GM21619 (cell line): ENCODE data around the gene NPEPL1.
A peak's percentile ranks its signal among the peaks of the same experiment; 100 is the strongest.
"Not testable (repeated sequence)": the region's sequence is repeated elsewhere in the genome, so short reads cannot be mapped to it uniquely, and the experiment has no call there.

Experiments
- ATAC-seq: cut with Tn5 transposase; IDR thresholded peaks from one replicate; pipeline ENCODE4 v1.9.1; 2021; ENCODE audit not compliant: unreplicated experiment

NPEPL1 gene

DNA sequence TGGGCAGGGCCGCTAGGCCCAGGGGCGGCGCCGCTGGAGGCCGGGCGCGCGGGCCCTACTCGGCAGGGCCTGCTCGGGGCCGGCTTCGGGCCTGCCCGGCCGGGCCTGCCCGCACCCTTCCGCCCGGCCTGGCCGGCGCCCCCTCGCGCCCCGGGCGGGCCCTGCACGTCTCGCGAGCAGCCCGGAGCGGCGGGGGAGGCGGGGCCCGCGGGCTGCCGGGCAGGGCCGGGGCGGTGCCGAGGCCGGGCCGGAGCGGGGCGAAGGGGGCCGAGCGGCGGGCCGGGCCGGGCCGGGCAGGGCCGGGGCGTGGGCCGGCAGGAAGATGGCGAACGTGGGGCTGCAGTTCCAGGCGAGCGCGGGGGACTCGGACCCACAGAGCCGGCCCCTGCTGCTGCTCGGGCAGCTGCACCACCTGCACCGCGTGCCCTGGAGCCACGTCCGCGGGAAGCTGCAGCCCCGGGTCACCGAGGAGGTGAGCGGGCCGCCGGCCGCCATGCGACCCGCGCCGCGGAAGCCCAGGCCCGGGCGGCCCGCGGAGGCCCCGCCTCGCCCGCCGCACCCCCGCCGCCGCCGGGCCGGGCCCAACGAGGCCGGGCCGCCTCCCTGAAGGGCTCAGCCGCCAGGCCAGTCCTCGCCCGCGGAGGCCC lies at the start of gene NPEPL1:
Gene NPEPL1, plus strand, starts transcription at position 222 of the 647 bp plus-strand sequence. Its CDS starts 101 bp downstream, at position 323.
- ATAC-seq: peak; percentile 88

- ATAC-seq: not testable (repeated sequence)
These were observed 49.7 kb upstream of the NPEPL1 start for GRCh38 chr20:58642896-58643295.

DNA sequence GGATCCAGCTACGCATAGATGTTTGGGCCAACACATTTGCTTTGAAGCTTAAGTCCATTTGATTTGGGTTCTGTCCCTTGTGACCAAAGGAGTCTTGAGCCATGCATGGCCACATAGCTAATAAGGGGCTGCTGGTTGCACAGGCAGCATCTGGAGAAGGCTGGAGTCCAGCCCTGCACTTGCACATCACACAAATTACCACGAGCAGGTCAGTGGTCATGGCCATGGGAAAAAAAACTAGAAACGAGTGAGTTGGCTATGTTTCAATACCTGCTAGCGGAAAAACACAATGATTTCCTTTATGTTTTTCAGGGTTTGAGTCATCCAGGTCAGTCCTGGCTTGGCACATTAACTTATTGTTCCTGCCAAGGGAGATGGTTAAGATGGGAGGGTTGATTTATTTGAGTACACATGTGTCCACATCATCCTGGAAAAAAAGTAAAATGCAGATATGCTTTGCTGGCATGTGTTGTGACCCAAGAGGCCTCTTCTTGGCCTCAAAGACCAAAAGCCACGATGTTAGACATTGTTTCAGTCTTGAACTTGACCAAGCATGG lies 47.1 kb upstream of the NPEPL1 start:
- ATAC-seq: no peak

GRCh38 chr20:58646257-58646656 lies 46.3 kb upstream of the NPEPL1 start:
- ATAC-seq: no peak

DNA sequence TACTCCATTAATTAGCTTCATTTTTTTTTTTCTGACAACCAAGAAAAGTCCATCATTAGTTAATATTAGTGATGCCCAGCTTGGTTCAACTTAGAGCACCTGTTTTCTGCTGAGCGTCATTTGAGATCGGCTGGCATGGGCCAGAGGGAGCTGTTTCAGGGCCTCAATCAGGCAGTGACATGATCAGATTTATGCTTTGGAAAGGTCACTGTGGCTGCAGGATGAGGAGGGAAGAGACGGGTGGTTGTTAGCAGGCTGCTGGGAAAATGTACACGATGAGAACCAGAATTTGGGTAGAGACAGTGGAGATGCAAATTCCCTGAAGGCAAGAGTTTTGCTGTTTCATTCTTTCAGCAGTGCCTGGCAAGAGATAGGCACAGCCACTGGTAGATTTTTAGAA lies 45.9 kb upstream of the NPEPL1 start:
- no peak for ATAC-seq

DNA sequence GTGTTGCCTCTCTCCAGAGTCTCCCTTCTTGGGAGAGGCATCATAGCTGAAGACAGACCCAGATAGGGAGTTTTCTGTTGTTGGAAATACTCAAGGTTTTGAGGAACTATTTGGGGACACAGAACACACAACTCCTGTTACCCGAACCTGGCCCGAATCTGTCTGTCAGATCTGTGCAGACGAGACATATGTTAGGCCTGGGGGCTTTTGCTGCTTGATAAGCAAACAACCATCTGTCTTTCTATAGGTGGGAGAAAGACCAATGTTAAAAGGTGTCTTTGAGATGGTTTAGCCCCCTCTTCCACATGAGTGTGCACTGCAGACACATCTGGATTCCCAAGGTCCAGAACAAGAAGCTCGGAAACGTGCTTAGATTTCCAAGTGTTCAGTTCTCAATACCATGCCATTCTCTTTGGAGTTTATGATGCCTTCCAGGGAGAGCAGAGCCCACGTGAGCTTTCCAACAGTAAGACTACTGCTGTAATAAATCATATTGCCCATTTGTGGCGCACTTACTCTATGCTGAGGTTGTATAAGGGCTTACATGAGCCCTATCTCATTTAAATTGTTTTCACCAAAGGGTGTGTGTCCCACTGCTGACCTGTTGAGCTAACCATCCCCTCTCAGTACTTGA lies 45.3 kb upstream of the NPEPL1 start:
- ATAC-seq: no peak

GRCh38 chr20:58647796-58648501 lies 44.7 kb upstream of the NPEPL1 start:
- no peak for ATAC-seq

GRCh38 chr20:58648502-58648825 lies 44.1 kb upstream of the NPEPL1 start:
- not testable (repeated sequence) for ATAC-seq

GRCh38 chr20:58649288-58650180 lies 43.1 kb upstream of the NPEPL1 start:
- no peak for ATAC-seq

DNA sequence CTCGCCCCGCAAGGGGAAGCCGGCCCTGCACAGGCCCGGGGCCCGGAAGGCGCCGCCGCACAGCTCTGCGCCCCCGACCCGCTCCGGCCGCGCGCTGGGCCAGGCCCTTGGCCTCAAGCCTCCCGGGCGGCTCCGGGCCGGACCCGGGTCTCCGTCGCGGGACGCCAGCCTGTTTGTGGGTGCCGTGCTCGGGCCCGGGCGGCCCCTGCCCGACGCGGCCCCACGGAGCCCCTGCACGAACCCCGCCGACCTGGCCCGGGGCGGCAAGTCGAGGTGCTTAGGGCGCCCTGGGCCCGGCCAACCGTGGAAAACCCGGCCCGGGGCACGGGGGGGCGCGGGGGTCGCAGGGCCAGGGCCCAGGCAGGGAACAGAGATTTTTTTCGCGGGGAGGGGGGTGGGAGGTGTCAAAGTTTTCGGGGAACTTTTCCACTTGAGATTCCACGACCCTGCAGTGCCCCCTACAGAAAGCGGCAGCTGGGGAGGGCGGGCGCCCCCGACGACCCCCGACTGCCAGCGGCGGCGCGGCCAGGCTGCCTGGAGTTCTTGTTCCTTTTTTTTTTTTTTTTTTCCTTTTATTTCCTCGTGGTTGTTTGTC lies 42.3 kb upstream of the NPEPL1 start:
- ATAC-seq: no peak

DNA sequence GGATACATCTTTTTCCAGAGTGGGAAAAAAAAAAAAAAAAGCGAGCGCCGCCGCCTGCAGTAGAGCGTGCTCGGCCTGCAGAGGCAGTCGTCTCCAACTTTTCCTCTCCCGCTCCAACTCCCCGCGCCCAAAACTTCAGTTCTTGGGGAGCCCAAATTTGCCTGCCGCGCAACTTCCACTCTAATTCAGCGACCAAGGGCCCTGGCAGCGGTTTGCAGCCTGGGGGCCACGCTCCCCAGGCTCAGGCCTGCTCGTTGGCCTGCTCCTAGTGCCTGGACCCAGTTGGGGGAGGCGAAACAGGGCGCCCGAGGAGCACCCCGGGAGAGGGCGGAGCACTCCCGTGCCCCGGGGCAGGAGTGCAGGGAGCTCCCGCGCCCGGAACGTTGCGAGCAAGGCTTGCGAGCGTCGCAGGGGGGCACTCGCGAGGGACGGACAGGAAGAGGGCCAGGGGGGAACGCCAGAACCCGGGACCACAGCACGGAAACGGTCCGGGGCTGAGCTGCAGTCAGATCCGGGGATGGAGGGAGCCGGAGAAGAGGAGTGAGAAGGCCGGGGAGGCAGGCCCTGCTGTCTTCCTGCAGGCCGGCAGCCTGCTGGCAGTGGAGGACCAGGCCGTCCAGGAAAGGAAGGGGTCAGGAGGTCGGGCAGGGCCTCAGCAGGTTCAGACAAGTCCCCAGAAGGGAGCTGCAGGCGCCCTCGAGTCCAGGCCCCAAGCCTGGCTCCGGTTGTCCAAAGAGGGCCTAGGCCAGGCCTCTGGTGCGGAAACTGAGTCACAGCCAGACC lies 41.6 kb upstream of the NPEPL1 start, which contains the start of gene STX16:
Gene STX16, plus strand, starts transcription at position 508 of the 783 bp plus-strand sequence. CDS start 724 bp downstream, outside the sequence.
- ATAC-seq: peak; percentile 68

GRCh38 chr20:58651559-58651945 lies 41.0 kb upstream of the NPEPL1 start:
- ATAC-seq: no peak

DNA sequence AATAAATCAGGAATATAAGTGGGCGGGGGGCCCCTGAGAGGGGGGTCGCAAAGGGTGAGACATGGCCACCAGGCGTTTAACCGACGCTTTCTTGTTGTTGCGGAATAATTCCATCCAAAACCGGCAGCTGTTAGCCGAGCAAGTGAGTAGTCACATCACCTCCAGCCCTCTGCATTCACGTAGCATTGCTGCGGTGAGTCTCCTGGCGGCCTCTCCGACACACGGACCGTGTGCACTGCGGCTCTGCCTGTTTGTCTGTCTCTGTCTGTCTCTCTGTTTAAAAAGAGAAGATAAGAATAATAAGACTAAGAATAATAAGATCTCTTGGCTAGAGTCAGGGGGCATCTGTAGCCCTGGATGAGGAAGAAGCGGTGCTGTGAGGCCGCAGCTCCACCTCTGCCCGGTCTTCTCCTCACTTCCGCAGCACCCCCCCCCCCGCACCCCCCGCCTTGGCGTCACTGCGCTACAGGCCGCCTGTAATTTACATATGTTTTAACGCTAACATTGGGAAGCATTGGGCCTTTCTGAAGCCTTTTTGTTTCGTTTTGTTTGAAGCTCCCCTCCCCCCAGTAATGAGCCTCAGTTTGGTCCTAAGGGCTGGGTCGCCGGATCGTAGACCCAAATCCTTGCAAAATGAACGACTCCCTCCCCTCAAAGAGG lies 40.5 kb upstream of the NPEPL1 start:
- ATAC-seq: peak; percentile 46

DNA sequence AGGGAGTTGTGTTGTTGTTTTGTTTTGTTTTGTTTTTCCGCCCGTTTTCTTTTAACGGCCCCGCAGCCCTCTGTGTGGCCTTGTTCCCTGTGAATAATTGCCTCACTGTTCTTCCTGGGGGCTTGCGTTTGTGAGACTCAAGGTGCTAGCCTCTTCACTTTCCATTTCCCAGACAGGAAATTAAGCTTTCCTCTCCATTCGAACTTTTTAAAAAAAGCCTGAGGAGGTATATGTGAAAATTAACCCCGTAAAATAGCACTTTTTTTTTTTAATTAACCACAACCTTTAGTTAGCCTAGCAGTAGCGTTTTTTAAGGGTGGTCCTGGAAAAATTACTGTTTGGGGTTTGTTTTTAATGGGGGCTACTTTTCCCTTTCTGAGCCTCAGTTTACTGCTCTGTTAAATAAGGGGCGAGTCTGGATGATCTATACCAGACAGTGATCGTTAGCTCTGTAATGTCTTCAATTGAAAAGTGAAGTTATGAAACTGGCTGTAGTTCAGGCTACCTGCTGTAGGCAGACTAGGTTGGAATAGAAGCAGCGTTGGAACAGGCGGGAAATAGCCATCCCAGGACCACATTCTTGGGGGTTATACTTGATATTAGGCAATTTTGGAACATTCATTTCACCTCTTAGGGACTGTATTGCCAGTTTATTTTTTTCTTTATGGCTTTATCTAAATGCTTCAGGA lies 39.9 kb upstream of the NPEPL1 start:
- ATAC-seq: no peak

- ATAC-seq: no peak
These were observed 38.3 kb upstream of the NPEPL1 start for GRCh38 chr20:58654337-58654736.

GRCh38 chr20:58655328-58656107 lies 37.1 kb upstream of the NPEPL1 start:
- ATAC-seq: no peak

DNA sequence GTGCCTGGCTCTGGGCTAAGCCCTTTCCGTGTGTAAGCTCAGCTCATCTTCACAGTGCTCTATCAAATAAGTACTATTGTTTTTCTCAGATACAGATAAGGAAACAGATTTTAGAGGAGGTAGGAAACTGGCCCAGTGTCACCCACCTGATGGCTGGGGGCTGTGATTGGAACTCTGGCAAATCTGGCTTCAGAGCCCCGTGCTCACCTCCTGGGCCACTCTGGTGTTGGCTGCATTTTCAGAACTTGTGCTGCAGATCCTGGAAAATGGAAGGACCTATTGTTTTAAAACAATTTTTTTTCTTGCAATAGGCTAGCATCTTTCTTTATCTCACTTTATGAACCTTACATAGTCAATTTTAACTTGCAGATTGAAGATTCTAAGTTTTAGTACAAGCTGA lies 35.8 kb upstream of the NPEPL1 start:
- ATAC-seq: no peak

DNA sequence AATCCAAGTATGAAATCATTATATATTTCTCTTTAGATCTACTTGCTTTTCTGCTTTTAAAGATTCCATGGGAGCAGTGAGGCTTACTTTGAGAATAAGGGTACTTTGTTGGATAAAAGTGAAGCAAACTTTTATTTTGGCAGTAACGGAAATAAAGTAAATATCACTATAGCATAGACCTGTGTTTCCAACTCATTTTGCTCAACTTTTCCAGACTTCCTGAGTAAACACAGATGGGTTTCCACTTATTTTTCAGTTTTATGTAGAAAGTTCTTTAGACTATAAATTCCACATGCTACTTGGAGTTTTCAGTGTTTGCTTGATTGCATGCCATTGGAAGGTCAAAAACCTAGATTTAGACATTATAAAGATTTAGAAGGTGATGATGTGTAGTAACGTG lies 35.3 kb upstream of the NPEPL1 start:
- ATAC-seq: no peak
